AG09309 (cell line): ENCODE measurements around the gene PLPP4.

Experiments
- DNase-seq: peaks from one replicate; pipeline ENCODE4 v3.0.0-alpha.2; 2010; ENCODE audit warnings: low read depth
- H3K4me3 ChIP-seq: 2 replicates; pipeline ENCODE4 v1.5.1; 2011; ENCODE audit warnings: mild to moderate bottlenecking, low read depth, low read length, moderate library complexity; ENCODE audit not compliant: control insufficient read depth
- CTCF ChIP-seq: IDR thresholded peaks from 2 replicates; pipeline ENCODE4 v1.5.1; 2011; ENCODE audit warnings: mild to moderate bottlenecking, low read depth, low read length, inconsistent platforms; ENCODE audit not compliant: insufficient read depth, control insufficient read depth; ENCODE audit errors: missing control alignments

PLPP4 gene

GRCh38 chr10:120543291-120543690 is 86.3 kb downstream of the PLPP4 start:
- no peak for TF ChIP-seq CTCF
- H3K4me3 ChIP-seq = no peak overlapping the region
- DNase-seq = no peak

- TF ChIP-seq CTCF = no peak
- no peak overlapping the region for H3K4me3 ChIP-seq
- no peak for DNase-seq
These were observed 91.2 kb downstream of the PLPP4 start for GRCh38 chr10:120548210-120548609.

GRCh38 chr10:120552262-120552661 is 95.2 kb downstream of the PLPP4 start:
- no peak for DNase-seq
- no peak for TF ChIP-seq CTCF
- H3K4me3 ChIP-seq = no peak overlapping the region

- no peak overlapping the region for H3K4me3 ChIP-seq
- TF ChIP-seq CTCF = no peak
- no peak for DNase-seq
These were observed 96.9 kb downstream of the PLPP4 start for GRCh38 chr10:120553911-120554310.

GRCh38 chr10:120555436-120555835 is 98.4 kb downstream of the PLPP4 start:
- H3K4me3 ChIP-seq = no peak overlapping the region
- no peak for DNase-seq
- no peak for TF ChIP-seq CTCF

GRCh38 chr10:120555842-120556532 is 99.0 kb downstream of the PLPP4 start:
- no peak for TF ChIP-seq CTCF
- H3K4me3 ChIP-seq = no peak overlapping the region
- no peak for DNase-seq

- H3K4me3 ChIP-seq = no peak overlapping the region
- DNase-seq = no peak
- no peak for TF ChIP-seq CTCF
These were observed 100.3 kb downstream of the PLPP4 start for GRCh38 chr10:120557311-120557710.
